ENCODE data around the gene COL6A2. TPM values are rescaled to one million over a fixed set of nuclear protein-coding genes. Genes with fewer than 3 reads are reported as not detected.

The COL6A2 gene
- total and polyA plus RNA-seq, 10 of the 15 experiments (the other 5 are each of a cell fraction or from before 2014, with no cell fraction given), result 0.16 to 1.3 (median 0.34) TPM; not detected in 7

- TF ChIP-seq HSF1 (IDR thresholded peaks at IDR 0.05; ENCODE audit: low read depth, low read length) (no peak), HDAC2 (IDR thresholded peaks at IDR 0.05) (no peak), ZNF384 (IDR thresholded peaks at IDR 0.05; ENCODE audit: borderline replicate concordance, low read depth, low read length) (no peak), SKIL (IDR thresholded peaks at IDR 0.05; ENCODE audit: low read depth, poor library complexity, severe bottlenecking) (no peak), SUZ12 (IDR thresholded peaks at IDR 0.05; ENCODE audit: unreplicated experiment) (no peak), BRCA1 (IDR thresholded peaks at IDR 0.05; ENCODE audit: low read depth, low read length) (no peak), GABPA (IDR thresholded peaks at IDR 0.05; ENCODE audit: low read depth) (no peak)
Measured at GRCh38 chr21:46054031-46054430, 43.9 kb upstream of the COL6A2 start (continued).

- no peaks in the 10 kb centered on the region; the same call in 2 of the 3 replicates for H3K9me3 ChIP-seq (replicated peaks; ENCODE audit: control insufficient read depth, insufficient read depth, low read length)
- POLR2A ChIA-PET, result no interaction called here
- ATAC-seq, result no peak
- H3K9ac ChIP-seq (ENCODE audit: control insufficient read depth, insufficient read depth, low read length), result no peak overlapping the region
- in situ Hi-C loops (cut with MboI) (no loop called here), intact Hi-C loops (cut with micrococcal nuclease; ENCODE audit: unreplicated experiment) (no loop called here)
- FAIRE-seq, result no peak
- 84% methylated on average over 9 of the region's 12 CpGs for WGBS (ENCODE audit: insufficient coverage, insufficient replicate concordance, low lambda C conversion rate, missing lambda C conversion rate)
- CTCF ChIA-PET, result no interaction called here
- no peak overlapping the region for H3K4me3 ChIP-seq
- peaks cover 3% of the 10 kb centered on the region; the same call in 1 of the 2 replicates for H3K4me1 ChIP-seq (ENCODE audit: control insufficient read depth, insufficient read depth, low read length)
- TF ChIP-seq EGR1 (IDR thresholded peaks at IDR 0.05; ENCODE audit: borderline replicate concordance in 1 of 2, low read depth in 2 of 2, low read length in 2 of 2) (no peak), IKZF1 (conservative IDR thresholded peaks at IDR 0.05) (no peak)
- DNase-seq (ENCODE audit: low read depth, low spot score), result no peak
- SMC1A ChIA-PET (ENCODE audit: uncharacterized antibody, unreplicated experiment), result no interaction called here
- RAD21 ChIA-PET (ENCODE audit: unreplicated experiment), result no interaction called here
- BruUV-seq (replicated peaks), result no TSS peak
- H3K4me2 ChIP-seq (ENCODE audit: control insufficient read depth, insufficient read depth), result no peak overlapping the region
- H2AFZ ChIP-seq (ENCODE audit: control insufficient read depth, low read depth, low read length), result no peak overlapping the region
- H3K36me3 ChIP-seq (ENCODE audit: control insufficient read depth in 2 of 2, insufficient read depth in 2 of 2, low read length in 1 of 2), result no peaks in the 10 kb centered on the region
- no peaks in the 10 kb centered on the region for H3K79me2 ChIP-seq (ENCODE audit: control insufficient read depth, insufficient read depth, low read length)
- no peaks in the 10 kb centered on the region for H4K20me1 ChIP-seq (ENCODE audit: control insufficient read depth, insufficient read depth)
- H3K27me3 ChIP-seq (replicated peaks in 1 of 2; ENCODE audit: control insufficient read depth in 2 of 2, insufficient read depth in 2 of 2, low read length in 1 of 2), result no peaks in the 10 kb centered on the region
- no peak overlapping the region for H3K27ac ChIP-seq (ENCODE audit: control insufficient read depth, insufficient read depth)
Measured at GRCh38 chr21:46054451-46054881, 43.4 kb upstream of the COL6A2 start.
